B cell (primary cell): ENCODE measurements around the gene MST1. TPM values are rescaled to one million over a fixed set of nuclear protein-coding genes. Genes with fewer than 3 reads are reported as not detected.

ENCODE experiments used
- ATAC-seq: fragments of 200-7000 bp; cut with Tn5 transposase; one replicate; pipeline ENCODE4 v1.10.0; 2021; ENCODE audit warnings: low read depth, mild to moderate bottlenecking, moderate number of reproducible peaks, moderate library complexity
- CTCF ChIA-PET: fragments of 350-600 bp; sonication (Branson Sonifier 250); formaldehyde crosslinking; loops from one replicate; lab custom pipeline; 2021; ENCODE audit warnings: antibody characterized with exemption, inconsistent platforms; lab: Charles Lee
- POLR2A ChIA-PET: fragments of 350-600 bp; sonication (Branson Sonifier 250); formaldehyde crosslinking; loops from one replicate; lab custom pipeline; 2021; ENCODE audit warnings: antibody characterized with exemption; lab: Charles Lee
- DNase-seq: peaks from one replicate; pipeline ENCODE4 v3.0.0; 2013
- H2AFZ ChIP-seq: 2 replicates; pipeline ENCODE4 v1.6.1; 2012; ENCODE audit warnings: mild to moderate bottlenecking, low read depth, low read length; ENCODE audit not compliant: insufficient read depth, poor library complexity, severe bottlenecking
- H3K27ac ChIP-seq, 2 donors: 1 replicate in 1 of 2; 2 replicates in 1 of 2; pipeline ENCODE4 v1.5.1; 2012 to 2013; ENCODE audit warnings: low read length in 2 of 2, mild to moderate bottlenecking in 2 of 2, moderate library complexity in 1 of 2
- H3K27me3 ChIP-seq, 4 experiments: fragments of 200-600 bp in 1 of 4; sonication (generic) in 1 of 4; replicated peaks in 1 of 4; 1 replicate in 2 of 4; 2 replicates in 2 of 4; pipeline versions ENCODE4 v1.6.1 to v1.7.0; 2013 to 2016; ENCODE audit warnings: low read length in 3 of 4, mild to moderate bottlenecking in 2 of 4, mixed read lengths in 1 of 4, moderate library complexity in 1 of 4; ENCODE audit not compliant: insufficient read depth in 4 of 4, control insufficient read depth in 3 of 4; ENCODE audit errors: control extremely low read depth in 1 of 4
- H3K36me3 ChIP-seq, 2 experiments: replicated peaks in 1 of 2; 1 replicate in 1 of 2; 2 replicates in 1 of 2; pipeline versions ENCODE4 v1.6.1 to v1.7.1; 2013; ENCODE audit warnings: low read length in 1 of 2; ENCODE audit not compliant: insufficient read depth in 2 of 2, control insufficient read depth in 1 of 2; ENCODE audit errors: control extremely low read depth in 1 of 2, extremely low read depth in 1 of 2
- H3K4me1 ChIP-seq, 2 donors: fragments of 200-600 bp in 1 of 2; sonication (generic) in 1 of 2; 1 replicate in 1 of 2; 2 replicates in 1 of 2; pipeline versions ENCODE4 v1.5.1 to v1.6.1; 2013 to 2017; ENCODE audit warnings: low read length in 2 of 2; ENCODE audit not compliant: control insufficient read depth in 2 of 2, insufficient read depth in 2 of 2
- H3K4me2 ChIP-seq: replicated peaks from 2 replicates; pipeline ENCODE3; 2012; ENCODE audit warnings: mild to moderate bottlenecking, low read depth, low read length; ENCODE audit not compliant: poor library complexity, severe bottlenecking
- H3K4me3 ChIP-seq, 5 experiments: fragments of 200-600 bp in 1 of 5; sonication (generic) in 1 of 5; 1 replicate in 3 of 5; 2 replicates in 2 of 5; pipeline versions ENCODE4 v1.5.1 to v1.7.0; 2011 to 2016; ENCODE audit warnings: low read length in 4 of 5, mild to moderate bottlenecking in 4 of 5, low read depth in 2 of 5, control low read depth in 1 of 5, moderate library complexity in 1 of 5; ENCODE audit not compliant: insufficient read depth in 1 of 5; ENCODE audit errors: control extremely low read depth in 1 of 5, extremely low read depth in 1 of 5
- H3K79me2 ChIP-seq: fragments of 200-600 bp; sonication (generic); one replicate; pipeline ENCODE4 v1.6.0; 2016; ENCODE audit warnings: low read length; ENCODE audit not compliant: control insufficient read depth, insufficient read depth
- H3K9ac ChIP-seq: fragments of 200-600 bp; sonication (generic); 2 replicates; pipeline ENCODE4 v1.6.1; 2017; ENCODE audit warnings: mild to moderate bottlenecking, low read length, moderate library complexity
- H3K9me3 ChIP-seq, 3 donors: one replicate each; pipeline versions ENCODE4 v1.6.1 to v1.7.1; 2013; ENCODE audit warnings: low read length in 2 of 3; ENCODE audit not compliant: control insufficient read depth in 2 of 3, insufficient read depth in 1 of 3; ENCODE audit errors: control extremely low read depth in 1 of 3
- H4K20me1 ChIP-seq: 2 replicates; pipeline ENCODE4 v1.6.0; 2012; ENCODE audit warnings: mild to moderate bottlenecking, low read length; ENCODE audit not compliant: insufficient read depth, control insufficient read depth, poor library complexity, severe bottlenecking
- H3K27ac Mint-ChIP-seq: one replicate; pipeline ENCODE4 v1.8.0; 2021; ENCODE audit warnings: mixed read lengths
- H3K27me3 Mint-ChIP-seq: one replicate; pipeline ENCODE4 v1.8.0; 2021; ENCODE audit warnings: mixed read lengths
- H3K4me1 Mint-ChIP-seq: one replicate; pipeline ENCODE4 v1.8.0; 2021; ENCODE audit warnings: mixed read lengths
- H3K4me3 Mint-ChIP-seq: one replicate; pipeline ENCODE4 v1.8.0; 2021; ENCODE audit warnings: mixed read lengths
- H3K9me3 Mint-ChIP-seq: one replicate; pipeline ENCODE4 v1.8.0; 2022; ENCODE audit warnings: mixed read lengths; ENCODE audit not compliant: insufficient read depth
- CTCF ChIP-seq: fragments of 200-600 bp; IDR thresholded peaks from one replicate; pipeline ENCODE4 v1.8.0; 2022; ENCODE audit warnings: antibody characterized with exemption, mild to moderate bottlenecking
- EZH2 ChIP-seq: IDR thresholded peaks from 2 replicates; pipeline ENCODE4 v1.6.1; 2012; ENCODE audit warnings: borderline replicate concordance, low read depth, mild to moderate bottlenecking, moderate library complexity, low read length; ENCODE audit not compliant: insufficient read depth, poor library complexity, severe bottlenecking
- WGBS: methylation state at CpG from one replicate; pipeline ENCODE4 v1.1.5; 2013; ENCODE audit warnings: missing lambda C conversion rate; ENCODE audit not compliant: insufficient coverage; 5-methylcytosine and 5-hydroxymethylcytosine counted together
- intact Hi-C: fragments of 100-400 bp; cut with micrococcal nuclease; formaldehyde crosslinking; loops from one replicate; pipeline ENCODE4 v1.10.0; 2022
- polyA plus RNA-seq: library from polyadenylated mRNA; depleted of rRNA; stranded (reverse); fragments of >200 nt; gene quantifications from 2 replicates; pipeline ENCODE4 v1.2.3, GENCODE V29; 2012
- total RNA-seq, 2 donors: library from RNA; stranded (reverse); fragments of 120-200 nt in 1 of 2; gene quantifications; 1 replicate in 1 of 2; 2 replicates in 1 of 2; pipeline versions ENCODE4 v1.2.3 to v1.2.4, GENCODE V29; 2013 to 2022

Gene MST1
- total and polyA plus RNA-seq, 2 donors (not counting 1 experiment from before 2014, with no cell fraction given) = 14.5 to 26.4 TPM

- CTCF ChIA-PET = interaction anchor here (0.6 to 1.9 kb wide), 11 partner anchors 10 to 1522 kb away, joined by 3 to 8 read pairs (median 3); partner anchors contain the start of genes INKA1, IP6K1 and RBM6
- Histone ChIP-seq H2AFZ (no peak overlapping the region), H4K20me1 (no peaks in the 10 kb centered on the region), H3K4me3 (peak overlapping the region in 2 of 5 experiments; percentile 66 to 76), H3K9me3 (no peaks in the 10 kb centered on the region), H3K27me3 (no peaks in the 10 kb centered on the region), H3K36me3 (peaks cover 0 to 23% of the 10 kb centered on the region in 2 experiments), H3K4me2 (peak overlapping the region; percentile 95), H3K27ac (no peak overlapping the region), H3K79me2 (peaks cover 4% of the 10 kb centered on the region), H3K9ac (peak overlapping the region; percentile 79), H3K4me1 (peaks cover 15 to 30% of the 10 kb centered on the region in 2 donors)
- intact Hi-C loops = no loop called here
- Mint-ChIP-seq H3K27ac (peak overlapping the region; percentile 92), H3K4me3 (peak overlapping the region; percentile 96), H3K9me3 (no peaks in the 10 kb centered on the region), H3K27me3 (no peaks in the 10 kb centered on the region), H3K4me1 (peaks cover 33% of the 10 kb centered on the region)
- DNase-seq (peak; percentile 42), ATAC-seq (no peak)
- POLR2A ChIA-PET = interaction anchor here (1.0 to 3.0 kb wide), 3 partner anchors 17 to 85 kb away, joined by 3 to 9 read pairs (median 3); partner anchors contain the start of genes INKA1 and IP6K1
- TF ChIP-seq CTCF (no peak), EZH2 (no peak)
- WGBS = 85% methylated on average over 75 of the region's 75 CpGs
These were observed 28.9 kb upstream of the MST1 start for GRCh38 chr3:49717959-49718857.
